ENCODE results near the gene RITA1. TPM values are rescaled to one million over a fixed set of nuclear protein-coding genes. Genes with fewer than 3 reads are reported as not detected.

RITA1 gene
- total and polyA plus RNA-seq, 2 experiments from 2014 or later, result 16.1 to 26.9 TPM

GRCh38 chr12:113149361-113150150 is 36.0 kb upstream of the RITA1 start, which contains the start of gene CFAP73:
Gene CFAP73, plus strand, starts transcription at chr12:113149724. Its CDS starts 134 bp downstream, at chr12:113149858.
- H3K4me3 ChIP-seq, result no peak within 1 kb of the TSS
- peak; percentile 91 for DNase-seq (ENCODE audit: low spot score)
- no peaks in the 10 kb centered on the region for H4K20me1 ChIP-seq (ENCODE audit: insufficient read depth, poor library complexity, severe bottlenecking)
- peaks cover 30% of the 10 kb centered on the region for H3K27me3 ChIP-seq
- TF ChIP-seq EZH2phosphoT487 (IDR thresholded peaks at IDR 0.05; ENCODE audit: low read depth, severe bottlenecking, unreplicated experiment) (no peak), EZH2 (IDR thresholded peaks at IDR 0.05; ENCODE audit: borderline replicate concordance) (no peak), CTCF (IDR thresholded peaks at IDR 0.05; ENCODE audit: poor library complexity) (no peak)
- no peaks in the 10 kb centered on the region for H3K36me3 ChIP-seq (replicated peaks; ENCODE audit: insufficient read depth, low read depth)
- 27% methylated on average over 22 of the region's 22 CpGs for WGBS (ENCODE audit: low lambda C conversion rate, missing lambda C conversion rate)
- no peaks in the 10 kb centered on the region for H3K9me2 ChIP-seq (replicated peaks; ENCODE audit: insufficient read depth)
- no peaks in the 10 kb centered on the region for H3K9me3 ChIP-seq (ENCODE audit: low read depth)
- H3K4me2 ChIP-seq, result peak within 1 kb of the TSS; percentile 34
- H3K27ac ChIP-seq, result no peak within 1 kb of the TSS
- peaks cover 15% of the 10 kb centered on the region for H3K4me1 ChIP-seq (ENCODE audit: insufficient read depth)
- no peaks in the 10 kb centered on the region for H3K79me2 ChIP-seq
- no peak within 1 kb of the TSS for H2AFZ ChIP-seq

GRCh38 chr12:113151655-113152054 is 33.9 kb upstream of the RITA1 start:
- Histone ChIP-seq H3K4me2 (no peak overlapping the region), H3K36me3 (replicated peaks; ENCODE audit: insufficient read depth, low read depth) (no peaks in the 10 kb centered on the region), H3K4me3 (no peak overlapping the region), H3K9me3 (ENCODE audit: low read depth) (no peaks in the 10 kb centered on the region), H3K4me1 (ENCODE audit: insufficient read depth) (peaks cover 15% of the 10 kb centered on the region), H3K27me3 (peaks cover 49% of the 10 kb centered on the region), H2AFZ (no peak overlapping the region), H3K27ac (no peak overlapping the region), H3K9me2 (replicated peaks; ENCODE audit: insufficient read depth) (no peaks in the 10 kb centered on the region), H4K20me1 (ENCODE audit: insufficient read depth, poor library complexity, severe bottlenecking) (no peaks in the 10 kb centered on the region), H3K79me2 (no peaks in the 10 kb centered on the region)
- no peak for DNase-seq (ENCODE audit: low spot score)
- no peak for TF ChIP-seq EZH2 (IDR thresholded peaks at IDR 0.05; ENCODE audit: borderline replicate concordance)
- WGBS (ENCODE audit: low lambda C conversion rate, missing lambda C conversion rate), result 85% methylated on average over 3 of the region's 3 CpGs

- Histone ChIP-seq H4K20me1 (ENCODE audit: insufficient read depth, poor library complexity, severe bottlenecking) (no peaks in the 10 kb centered on the region), H3K36me3 (replicated peaks; ENCODE audit: insufficient read depth, low read depth) (no peaks in the 10 kb centered on the region), H3K79me2 (no peaks in the 10 kb centered on the region), H3K27me3 (peaks cover 49% of the 10 kb centered on the region), H3K9me2 (replicated peaks; ENCODE audit: insufficient read depth) (no peaks in the 10 kb centered on the region), H3K9me3 (ENCODE audit: low read depth) (no peaks in the 10 kb centered on the region), H3K27ac (no peak overlapping the region), H2AFZ (no peak overlapping the region), H3K4me2 (peak overlapping the region; percentile 99), H3K4me3 (no peak overlapping the region), H3K4me1 (ENCODE audit: insufficient read depth) (peaks cover 15% of the 10 kb centered on the region)
- TF ChIP-seq EZH2phosphoT487 (IDR thresholded peaks at IDR 0.05; ENCODE audit: low read depth, severe bottlenecking, unreplicated experiment), result no peak
- TF ChIP-seq CTCF (IDR thresholded peaks at IDR 0.05; ENCODE audit: poor library complexity), result no peak
- TF ChIP-seq EZH2 (IDR thresholded peaks at IDR 0.05; ENCODE audit: borderline replicate concordance), result no peak
- 36% methylated on average over 9 of the region's 9 CpGs for WGBS (ENCODE audit: low lambda C conversion rate, missing lambda C conversion rate)
- DNase-seq (ENCODE audit: low spot score), result no peak
Observed at GRCh38 chr12:113152196-113152834, 33.2 kb upstream of the RITA1 start.
